Right kidney (tissue), 1 donor: ENCODE measurements around the gene MORF4L1.
A peak's percentile ranks its signal among the peaks of the same experiment; 100 is the strongest.

ENCODE experiments used
- DNase-seq: peaks from one replicate; pipeline ENCODE4 v3.0.0-alpha.2; 2016

Gene MORF4L1

DNA sequence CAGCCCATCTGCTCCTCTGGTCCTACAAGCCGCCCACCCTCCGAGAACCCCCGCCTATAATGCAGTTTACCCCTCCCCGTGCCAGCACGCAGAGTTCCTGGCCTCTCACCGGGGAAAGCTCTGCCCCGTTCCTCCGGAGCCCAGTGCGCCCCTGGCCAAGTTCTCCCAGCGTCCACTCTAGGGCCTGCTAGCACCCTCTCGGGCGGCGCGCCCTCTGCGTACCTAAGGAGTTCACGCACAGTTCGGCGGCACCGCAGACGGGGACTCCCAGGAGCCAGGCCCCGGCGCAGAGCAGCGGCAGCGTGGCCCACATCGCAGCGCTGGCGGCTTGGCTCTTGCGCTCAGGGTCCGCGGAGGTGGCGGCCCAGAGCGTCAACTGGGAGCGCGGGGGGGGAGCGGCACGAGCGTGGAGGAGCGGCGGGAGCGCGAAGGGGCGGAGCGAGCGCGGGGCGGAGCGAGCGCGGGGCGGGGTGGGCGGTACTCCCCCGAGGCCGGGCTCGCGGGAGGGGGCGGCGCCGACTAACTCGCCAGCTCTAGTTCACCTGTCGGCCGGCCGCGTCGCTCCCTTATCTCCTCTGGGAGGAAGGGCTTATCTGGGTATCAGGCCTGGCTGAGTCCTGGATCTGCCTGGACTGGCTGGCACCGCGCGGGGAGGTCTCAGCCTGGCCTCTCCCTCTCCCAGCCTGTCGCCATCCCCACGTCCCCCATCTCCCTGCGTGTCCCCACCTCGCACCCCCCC is 72.1 kb downstream of the MORF4L1 start, which contains the start of gene CTSH:
Gene CTSH (minus strand): TSS at position 378 of the 739 bp plus-strand sequence. CDS start 65 bp downstream, at position 313.
- DNase-seq = peak; percentile 79

DNA sequence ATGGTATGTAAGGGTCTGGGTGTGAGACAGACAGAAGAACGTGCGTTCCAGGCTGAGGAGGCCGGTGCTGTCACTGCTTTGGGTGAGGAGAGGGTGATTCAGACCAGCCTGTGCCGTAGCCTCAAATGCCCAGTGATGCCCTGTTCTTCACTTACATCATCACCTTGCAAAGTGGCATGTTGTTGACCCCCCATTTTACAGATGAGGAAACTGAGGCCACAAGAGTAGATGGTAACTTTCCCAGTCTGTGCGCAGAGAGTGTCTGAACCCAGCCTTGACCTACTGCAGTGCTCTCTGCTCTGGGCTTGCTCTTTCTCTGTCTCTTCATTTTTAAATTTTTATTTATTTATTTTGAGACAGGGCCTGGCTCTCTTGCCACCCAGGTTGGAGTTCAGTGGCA is 73.8 kb downstream of the MORF4L1 start:
- DNase-seq = no peak

DNA sequence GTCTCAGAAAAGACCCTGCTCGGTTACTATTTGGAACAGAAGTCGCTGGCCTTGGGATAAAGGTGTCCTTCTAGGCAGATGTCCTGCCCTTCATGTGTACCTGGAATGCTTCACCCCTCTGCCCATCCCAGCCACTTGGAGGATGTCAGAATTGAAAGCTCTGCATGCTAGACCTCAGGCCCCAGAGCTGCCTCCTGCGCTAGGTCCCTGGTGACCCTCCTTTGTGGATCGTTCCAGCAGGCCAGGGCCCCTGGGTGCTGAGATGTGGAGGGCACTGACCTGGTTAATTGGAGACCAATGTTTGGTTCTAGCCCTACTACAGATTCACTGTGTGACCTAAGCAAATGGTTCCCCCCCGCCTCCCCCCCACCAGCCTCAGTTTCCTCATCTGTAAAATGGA is 74.8 kb downstream of the MORF4L1 start:
- DNase-seq = no peak
